Gastroesophageal sphincter (tissue), 4 donors: ENCODE results near the gene HSCB. TPM values are rescaled to one million over a fixed set of nuclear protein-coding genes. Genes with fewer than 3 reads are reported as not detected.
A peak's percentile ranks its signal among the peaks of the same experiment; 100 is the strongest.

Experiments used
- ATAC-seq: fragments of 150-250 bp; one replicate; pipeline ENCODE4 v1.9.1; 2016; ENCODE audit warnings: mild to moderate bottlenecking, moderate library complexity
- H3K27ac ChIP-seq, 4 donors: fragments of 200-600 bp; sonication (generic) in 3 of 4; 1 replicate in 3 of 4; 2 replicates in 1 of 4; pipeline ENCODE4 v1.5.1; 2016 to 2019
- H3K27me3 ChIP-seq: fragments of 200-600 bp; sonication (generic); one replicate; pipeline ENCODE4 v1.5.1; 2019
- H3K36me3 ChIP-seq, 2 donors: fragments of 200-600 bp; sonication (generic); one replicate each; pipeline ENCODE4 v1.5.1; 2019; ENCODE audit warnings: control low read depth in 1 of 2
- H3K4me1 ChIP-seq, 3 donors: fragments of 200-600 bp; sonication (generic); 1 replicate in 2 of 3; 2 replicates in 1 of 3; pipeline ENCODE4 v1.5.1; 2016 to 2019; ENCODE audit warnings: control low read depth in 2 of 3
- H3K4me3 ChIP-seq, 2 donors: fragments of 200-600 bp; sonication (generic); one replicate each; pipeline ENCODE4 v1.5.1; 2019; ENCODE audit warnings: mild to moderate bottlenecking in 1 of 2, moderate library complexity in 1 of 2
- H3K9me3 ChIP-seq, 3 donors: fragments of 200-600 bp; sonication (generic); one replicate each; pipeline ENCODE4 v1.5.1; 2017 to 2019; ENCODE audit warnings: control low read depth in 2 of 3
- EP300 ChIP-seq: sonication (generic); formaldehyde crosslinking; IDR thresholded peaks from one replicate; pipeline ENCODE4 v1.6.1; 2017; ENCODE audit warnings: antibody characterized with exemption, mild to moderate bottlenecking
- POLR2A ChIP-seq, 2 donors: fragments of 450-650 bp; IDR thresholded peaks; one replicate each; pipeline ENCODE4 v1.6.1; 2017; ENCODE audit warnings: antibody characterized with exemption in 2 of 2, mild to moderate bottlenecking in 2 of 2, moderate library complexity in 1 of 2
- POLR2AphosphoS5 ChIP-seq: sonication (generic); formaldehyde crosslinking; IDR thresholded peaks from one replicate; pipeline ENCODE4 v1.6.1; 2017; ENCODE audit warnings: antibody characterized with exemption
- WGBS, 2 donors: methylation state at CpG; one replicate each; pipeline ENCODE4 v1.1.5; 2018; ENCODE audit warnings: low coverage in 1 of 2; 5-methylcytosine and 5-hydroxymethylcytosine counted together
- total RNA-seq, 4 donors: library from RNA; depleted of rRNA; stranded (reverse); fragments of >200 nt; gene quantifications; one replicate each; pipeline ENCODE4 v1.1.0, GENCODE V29; 2016
- TF ChIP-seq, protein P1 (sequence below), 4 experiments: fragments of 200-600 bp in 2 of 4; fragments of 450-650 bp in 2 of 4; sonication (generic) in 1 of 4; IDR thresholded peaks; one replicate each; pipeline ENCODE4 v1.5.1; 2017 to 2019; ENCODE audit warnings: antibody characterized with exemption in 4 of 4, mild to moderate bottlenecking in 2 of 4, moderate library complexity in 2 of 4

HSCB gene
- total RNA-seq, 4 donors from 2014 or later: 14.0 to 17.1 (median 15.0) TPM

DNA sequence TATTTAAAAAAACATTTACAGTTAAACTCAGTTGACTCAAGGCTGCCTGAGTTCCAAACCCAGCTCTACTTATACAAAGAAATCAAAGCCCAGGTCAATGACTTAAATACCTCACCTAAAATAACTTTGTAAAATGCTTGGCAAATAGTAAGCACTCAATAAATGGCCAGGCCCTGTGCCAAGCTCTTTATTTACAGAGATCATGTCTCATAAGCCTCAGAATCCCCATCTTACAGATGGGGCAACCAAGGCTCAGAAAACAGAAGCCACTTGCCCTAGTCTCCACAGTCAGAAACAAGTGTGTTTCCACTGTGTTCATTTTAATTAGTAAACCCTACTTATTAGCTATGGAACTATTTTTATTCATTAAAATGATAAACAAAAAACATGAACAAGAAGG, 31.7 kb upstream of the HSCB start:
- no peaks in the 10 kb centered on the region for H3K36me3 ChIP-seq
- H3K9me3 ChIP-seq: no peaks in the 10 kb centered on the region
- H3K4me3 ChIP-seq: no peak overlapping the region
- H3K4me1 ChIP-seq: peaks cover 0 to 5% (median 0%) of the 10 kb centered on the region in 3 donors
- peak overlapping the region in 3 of 4 donors; percentile 26 to 47 (median 33) for H3K27ac ChIP-seq
- no peaks in the 10 kb centered on the region for H3K27me3 ChIP-seq
- ATAC-seq: no peak
- TF ChIP-seq, protein P1, sequence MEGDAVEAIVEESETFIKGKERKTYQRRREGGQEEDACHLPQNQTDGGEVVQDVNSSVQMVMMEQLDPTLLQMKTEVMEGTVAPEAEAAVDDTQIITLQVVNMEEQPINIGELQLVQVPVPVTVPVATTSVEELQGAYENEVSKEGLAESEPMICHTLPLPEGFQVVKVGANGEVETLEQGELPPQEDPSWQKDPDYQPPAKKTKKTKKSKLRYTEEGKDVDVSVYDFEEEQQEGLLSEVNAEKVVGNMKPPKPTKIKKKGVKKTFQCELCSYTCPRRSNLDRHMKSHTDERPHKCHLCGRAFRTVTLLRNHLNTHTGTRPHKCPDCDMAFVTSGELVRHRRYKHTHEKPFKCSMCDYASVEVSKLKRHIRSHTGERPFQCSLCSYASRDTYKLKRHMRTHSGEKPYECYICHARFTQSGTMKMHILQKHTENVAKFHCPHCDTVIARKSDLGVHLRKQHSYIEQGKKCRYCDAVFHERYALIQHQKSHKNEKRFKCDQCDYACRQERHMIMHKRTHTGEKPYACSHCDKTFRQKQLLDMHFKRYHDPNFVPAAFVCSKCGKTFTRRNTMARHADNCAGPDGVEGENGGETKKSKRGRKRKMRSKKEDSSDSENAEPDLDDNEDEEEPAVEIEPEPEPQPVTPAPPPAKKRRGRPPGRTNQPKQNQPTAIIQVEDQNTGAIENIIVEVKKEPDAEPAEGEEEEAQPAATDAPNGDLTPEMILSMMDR (IDR thresholded peaks at IDR 0.05): no peak
- TF ChIP-seq POLR2AphosphoS5: no peak
- no peak for TF ChIP-seq POLR2A (IDR thresholded peaks at IDR 0.05)
- no peak for TF ChIP-seq EP300

DNA sequence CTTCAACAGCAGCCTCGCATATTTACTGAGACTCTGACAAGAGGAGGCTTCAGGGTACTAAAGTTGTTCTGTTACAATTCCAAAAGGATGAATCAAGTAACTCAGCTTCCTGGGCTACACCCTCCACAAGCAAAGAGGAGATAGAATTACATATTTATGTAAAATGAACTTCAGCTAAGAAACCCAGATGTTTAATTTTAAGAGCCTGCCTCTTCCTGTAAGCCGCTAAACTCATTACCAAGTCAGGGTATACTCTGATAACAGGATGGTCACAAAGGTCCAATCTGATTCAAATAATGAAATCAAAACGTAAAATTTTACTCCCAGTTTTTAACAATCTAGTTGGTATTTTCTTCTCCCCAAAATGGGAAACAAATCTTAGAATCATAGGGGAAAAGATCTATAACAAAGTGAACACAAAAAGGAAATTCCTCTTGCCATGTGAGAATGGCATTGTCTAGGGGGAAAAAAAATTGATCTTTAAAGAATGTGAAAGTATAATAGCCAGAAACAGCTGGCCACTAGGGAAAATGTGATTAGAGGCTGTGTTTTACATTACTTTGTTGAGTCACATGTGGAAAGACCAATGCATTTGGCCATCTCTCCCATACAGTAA, 31.2 kb upstream of the HSCB start:
- Histone ChIP-seq H3K9me3 (no peaks in the 10 kb centered on the region), H3K27ac (peak overlapping the region in 3 of 4 donors; percentile 26 to 47 (median 33)), H3K4me3 (no peak overlapping the region), H3K27me3 (no peaks in the 10 kb centered on the region), H3K36me3 (no peaks in the 10 kb centered on the region), H3K4me1 (peaks cover 0 to 5% (median 0%) of the 10 kb centered on the region in 3 donors)
- no peak for ATAC-seq
- 49 to 70% methylated on average over 2 to 3 of the region's 3 CpGs for WGBS, 2 donors
- TF ChIP-seq, protein P1 (IDR thresholded peaks at IDR 0.05): no peak
- TF ChIP-seq POLR2AphosphoS5 (no peak), EP300 (no peak), POLR2A (IDR thresholded peaks at IDR 0.05) (no peak)

DNA sequence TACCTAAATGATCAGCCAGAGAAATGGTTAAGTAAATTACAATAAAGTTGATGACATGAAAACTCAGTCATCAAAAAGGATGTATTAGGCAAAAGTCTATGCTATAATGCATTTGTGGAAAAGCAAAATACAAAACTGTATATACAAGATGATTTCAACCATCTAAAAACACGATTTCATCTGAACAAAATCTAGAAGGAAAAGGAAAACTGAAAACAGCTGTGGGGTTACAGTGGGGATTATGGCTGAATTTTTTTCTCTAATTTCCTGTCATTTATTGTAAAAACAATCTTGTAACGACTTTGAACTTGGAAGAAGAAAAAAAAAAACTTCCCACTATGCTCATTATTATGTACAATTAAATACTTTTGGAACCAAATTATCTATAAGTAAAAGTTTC, 30.5 kb upstream of the HSCB start:
- WGBS, 2 donors: 50 to 51% methylated on average over 2 of the region's 2 CpGs
- Histone ChIP-seq H3K27me3 (no peaks in the 10 kb centered on the region), H3K4me1 (peaks cover 0 to 5% (median 0%) of the 10 kb centered on the region in 3 donors), H3K9me3 (no peaks in the 10 kb centered on the region), H3K4me3 (no peak overlapping the region), H3K36me3 (no peaks in the 10 kb centered on the region), H3K27ac (peak overlapping the region in 2 of 4 donors; percentile 26 to 47)
- TF ChIP-seq, protein P1 (IDR thresholded peaks at IDR 0.05): no peak
- TF ChIP-seq POLR2AphosphoS5 (no peak), POLR2A (IDR thresholded peaks at IDR 0.05) (no peak), EP300 (no peak)
- no peak for ATAC-seq

DNA sequence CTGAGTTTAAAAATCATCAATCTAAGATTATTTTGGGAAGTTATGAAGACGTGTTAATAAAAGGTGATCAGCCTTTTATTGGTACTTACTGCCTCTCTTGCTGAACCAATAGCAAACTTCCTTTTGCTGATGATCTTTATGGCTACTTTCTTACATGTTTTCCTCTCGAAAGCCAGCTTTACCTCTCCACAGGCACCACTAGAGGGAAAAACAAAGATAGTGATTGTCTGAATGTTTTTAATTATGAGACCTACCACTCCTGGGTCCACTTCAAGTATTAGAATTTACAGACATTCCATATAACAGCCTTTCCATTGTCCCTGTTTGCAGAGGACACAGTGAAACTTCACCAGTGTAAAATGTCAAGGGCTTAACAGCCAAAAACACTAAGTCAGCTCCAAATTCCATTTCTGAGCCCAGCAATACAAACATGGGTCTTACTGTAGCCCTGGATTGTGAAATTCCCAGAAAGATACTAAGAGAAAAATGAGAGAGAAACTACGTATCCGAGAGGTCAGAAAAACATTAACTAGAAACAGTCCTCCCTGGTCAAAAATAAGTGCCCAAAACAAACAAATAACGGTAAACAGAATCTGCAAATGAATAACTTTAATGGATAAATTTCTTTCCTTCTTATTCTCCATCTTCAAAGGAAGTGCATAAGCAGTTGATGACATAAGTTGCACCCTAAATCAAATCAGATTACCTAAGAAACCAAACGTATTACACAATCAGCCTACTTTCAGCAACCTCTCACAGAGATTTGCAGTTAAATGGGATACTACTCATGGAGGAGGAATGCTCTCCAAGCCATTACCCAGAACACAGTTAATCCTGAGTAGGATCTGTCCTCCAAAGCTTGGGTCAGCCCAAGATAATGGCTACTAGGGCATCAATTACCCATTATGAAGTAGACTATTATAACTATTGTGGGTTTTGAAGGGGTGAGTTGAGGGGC, 29.7 kb upstream of the HSCB start:
- Histone ChIP-seq H3K9me3 (no peaks in the 10 kb centered on the region), H3K4me1 (peaks cover 0 to 5% (median 0%) of the 10 kb centered on the region in 3 donors), H3K4me3 (no peak overlapping the region), H3K27ac (peak overlapping the region in 3 of 4 donors; percentile 26 to 70 (median 47)), H3K36me3 (no peaks in the 10 kb centered on the region), H3K27me3 (no peaks in the 10 kb centered on the region)
- ATAC-seq: peak; percentile 96
- TF ChIP-seq POLR2AphosphoS5: peak; percentile 90
- no peak for TF ChIP-seq POLR2A (IDR thresholded peaks at IDR 0.05)
- 44 to 56% methylated on average over 6 of the region's 6 CpGs for WGBS, 2 donors

DNA sequence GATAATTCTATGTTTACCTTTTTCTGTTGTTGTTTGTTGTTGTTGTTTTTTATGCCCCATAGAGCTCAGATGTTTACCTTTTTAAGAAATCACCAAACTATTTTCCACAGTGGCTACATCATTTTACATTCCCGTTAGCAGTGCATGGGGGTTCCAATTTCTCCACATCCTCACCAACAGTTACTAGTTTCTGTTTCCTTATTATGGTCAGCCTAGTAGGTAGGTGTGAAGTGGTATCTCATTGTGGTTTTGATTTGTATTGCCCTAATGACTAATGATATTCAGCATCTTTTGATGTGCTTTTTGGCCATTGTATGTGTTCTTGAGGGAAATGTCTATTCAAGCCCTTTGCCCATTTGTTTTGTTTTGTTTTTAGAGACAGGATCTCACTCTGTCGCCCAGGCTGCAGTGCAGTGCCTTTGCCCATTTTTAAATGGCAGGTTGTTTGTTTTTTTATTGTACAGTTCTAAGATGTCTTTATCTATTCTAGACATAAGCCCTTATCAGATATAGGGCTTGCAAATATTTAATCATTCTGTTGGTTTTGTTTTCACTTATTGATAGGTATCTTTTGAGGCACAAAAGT, 27.7 kb upstream of the HSCB start:
- Histone ChIP-seq H3K9me3 (no peaks in the 10 kb centered on the region), H3K27me3 (no peaks in the 10 kb centered on the region), H3K4me3 (no peak overlapping the region), H3K4me1 (peaks cover 0 to 5% (median 0%) of the 10 kb centered on the region in 3 donors), H3K36me3 (no peaks in the 10 kb centered on the region), H3K27ac (no peak overlapping the region)
- WGBS, 2 donors: 94 to 96% methylated on average over 2 of the region's 2 CpGs
- TF ChIP-seq EP300: no peak
- TF ChIP-seq POLR2AphosphoS5: no peak
- TF ChIP-seq, protein P1 (IDR thresholded peaks at IDR 0.05): no peak
- TF ChIP-seq POLR2A (IDR thresholded peaks at IDR 0.05): no peak
- ATAC-seq: no peak
